Activated CD4-positive, alpha-beta memory T cell treated with anti-CD3 and anti-CD28 coated beads for 36 hours (primary cell): ENCODE data around the gene SOX30. TPM values are rescaled to one million over a fixed set of nuclear protein-coding genes. Genes with fewer than 3 reads are reported as not detected.

Source experiments
- CTCF ChIA-PET: fragments of 350-600 bp; sonication (Branson Sonifier 250); formaldehyde crosslinking; loops from one replicate; lab custom pipeline; 2021; ENCODE audit warnings: antibody characterized with exemption, inconsistent platforms; lab: Charles Lee
- POLR2A ChIA-PET: fragments of 350-600 bp; sonication (Branson Sonifier 250); formaldehyde crosslinking; loops from one replicate; lab custom pipeline; 2021; ENCODE audit warnings: antibody characterized with exemption; lab: Charles Lee
- DNase-seq: peaks from one replicate; pipeline ENCODE4 v3.0.0-alpha.2; 2020
- H3K27ac Mint-ChIP-seq: one replicate; pipeline ENCODE4 v1.8.0; 2021; ENCODE audit warnings: mixed read lengths
- H3K27me3 Mint-ChIP-seq: one replicate; pipeline ENCODE4 v1.8.0; 2021; ENCODE audit warnings: mixed read lengths
- H3K36me3 Mint-ChIP-seq: one replicate; pipeline ENCODE4 v1.8.0; 2021; ENCODE audit warnings: mixed read lengths
- H3K4me1 Mint-ChIP-seq: one replicate; pipeline ENCODE4 v1.8.0; 2021; ENCODE audit warnings: low read depth, mixed read lengths
- H3K4me3 Mint-ChIP-seq: one replicate; pipeline ENCODE4 v1.8.0; 2021; ENCODE audit warnings: mild to moderate bottlenecking, mixed read lengths
- H3K9me3 Mint-ChIP-seq: one replicate; pipeline ENCODE4 v1.8.0; 2021; ENCODE audit warnings: mixed read lengths
- intact Hi-C: fragments of 100-400 bp; cut with micrococcal nuclease; formaldehyde crosslinking; loops from one replicate; pipeline ENCODE4 v1.15.1; 2023
- total RNA-seq, 2 experiments: library from RNA; stranded (reverse); gene quantifications; one replicate each; pipeline ENCODE4 v1.2.3, GENCODE V29; 2021

Gene SOX30
- total RNA-seq, 2 experiments from 2014 or later = 0.65 to 0.93 TPM

DNA sequence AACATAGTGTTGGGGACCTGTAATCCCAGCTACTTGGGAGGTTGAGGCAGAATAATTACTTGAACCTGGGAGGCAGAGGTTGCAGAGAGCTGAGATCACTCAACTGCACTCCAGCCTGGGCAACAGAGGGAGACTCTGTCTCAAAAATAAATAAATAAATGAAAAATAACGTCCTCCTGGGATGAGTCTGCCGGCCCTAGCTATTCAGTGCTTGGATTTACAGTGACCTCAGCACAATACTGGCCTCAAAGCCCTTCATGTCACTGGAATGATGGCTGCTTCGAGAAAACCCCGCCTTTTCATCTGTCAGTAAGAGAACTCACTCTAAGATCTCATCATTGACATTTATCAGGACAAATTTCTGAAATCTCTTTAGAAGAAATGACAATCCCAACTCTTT lies 35.5 kb downstream of the SOX30 start:
- intact Hi-C loops = no loop called here

DNA sequence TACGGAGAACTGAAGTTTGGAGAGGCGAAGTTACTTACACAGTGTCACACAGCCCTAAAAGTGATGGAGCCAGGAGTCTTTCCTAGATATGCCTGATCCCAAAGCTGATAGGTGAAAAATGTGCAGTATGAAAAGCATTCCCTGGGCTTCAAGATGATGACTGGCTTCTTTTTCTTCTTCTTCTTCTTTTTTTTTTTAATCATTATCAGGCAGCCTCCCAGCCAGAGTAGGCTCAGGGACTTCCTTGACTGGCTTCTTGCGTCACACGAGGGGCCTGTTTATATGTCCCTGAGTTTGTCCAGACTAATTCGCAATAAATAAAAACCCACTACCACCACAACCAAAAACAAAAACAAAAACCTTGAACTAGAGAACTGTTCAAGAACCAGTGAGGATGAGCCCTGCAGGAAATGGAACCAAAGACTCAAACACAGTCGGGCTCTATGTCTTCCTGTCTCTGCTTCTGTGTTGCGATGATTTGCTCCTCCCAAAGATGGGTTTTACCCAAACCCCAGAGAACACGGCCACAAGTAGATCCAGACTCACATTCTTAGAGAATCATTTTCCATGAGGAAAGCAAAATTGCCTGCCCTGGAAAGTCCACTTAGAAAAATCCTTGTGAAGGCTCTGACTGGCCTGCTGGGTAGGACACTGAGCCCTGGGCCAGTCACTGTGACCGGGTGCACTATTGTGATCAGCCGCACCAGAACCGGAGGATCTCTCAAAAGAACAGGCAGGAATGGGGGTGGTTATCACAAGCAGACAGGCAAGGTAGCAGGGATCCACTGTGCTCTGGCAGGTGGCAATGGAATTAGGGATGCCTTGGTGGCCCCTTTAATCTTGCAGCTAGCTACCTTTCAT lies 38.6 kb downstream of the SOX30 start:
- Mint-ChIP-seq H3K9me3 (no peaks in the 10 kb centered on the region), H3K27me3 (no peaks in the 10 kb centered on the region), H3K36me3 (no peaks in the 10 kb centered on the region), H3K27ac (peak overlapping the region; percentile 90), H3K4me1 (peaks cover 48% of the 10 kb centered on the region), H3K4me3 (peak overlapping the region; percentile 71)
- intact Hi-C loops = no loop called here
- ChIA-PET POLR2A (interaction anchor here (0.7 to 1.2 kb wide), 5 partner anchors 10 to 68 kb away, joined by 3 to 5 read pairs (median 4); no protein-coding TSS in a partner anchor), CTCF (interaction anchor here (0.7 to 2.4 kb wide), 3 partner anchors 105 to 130 kb away, joined by 3 to 9 read pairs (median 5); partner anchors contain the start of gene LSM11)
- peak; percentile 34 for DNase-seq

More for the DNA sequence above, 35.5 kb downstream of the SOX30 start:
- CTCF ChIA-PET = no interaction called here
- POLR2A ChIA-PET = interaction anchor here (0.9 kb wide), 1 partner anchor 28 kb away, joined by 3 read pairs; no protein-coding TSS in a partner anchor
- H3K27ac Mint-ChIP-seq = no peak overlapping the region
- no peak for DNase-seq
- H3K9me3 Mint-ChIP-seq = peaks cover 4% of the 10 kb centered on the region
- H3K4me1 Mint-ChIP-seq = peaks cover 26% of the 10 kb centered on the region
- H3K27me3 Mint-ChIP-seq = no peaks in the 10 kb centered on the region
- no peaks in the 10 kb centered on the region for H3K36me3 Mint-ChIP-seq
- no peak overlapping the region for H3K4me3 Mint-ChIP-seq

DNA sequence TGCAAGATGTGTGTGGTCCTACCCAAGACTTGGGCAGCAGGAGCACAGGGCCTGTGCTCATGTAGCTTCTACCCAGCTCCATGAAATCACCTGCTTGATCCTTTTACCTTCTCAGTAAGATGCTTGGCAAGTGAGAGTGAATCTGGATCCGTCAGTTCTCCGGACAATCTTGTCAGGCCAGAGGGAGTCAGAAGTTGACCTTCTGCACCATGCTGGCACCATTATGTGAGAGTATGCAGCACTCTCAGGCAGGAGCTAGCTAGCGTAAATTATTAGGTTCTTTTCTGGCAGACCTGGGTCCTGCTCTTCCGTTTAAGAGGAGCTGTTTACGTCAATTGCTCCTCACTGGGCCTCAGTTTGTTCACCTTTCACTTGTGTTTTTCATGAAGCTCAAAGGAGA lies 39.7 kb downstream of the SOX30 start:
- ChIA-PET POLR2A (interaction anchor here (0.7 to 1.2 kb wide), 6 partner anchors 9 to 67 kb away, joined by 3 to 5 read pairs (median 4); no protein-coding TSS in a partner anchor), CTCF (interaction anchor here (1.1 to 2.4 kb wide), 2 partner anchors 106 to 131 kb away, joined by 5 to 9 read pairs; partner anchors contain the start of gene LSM11)
- Mint-ChIP-seq H3K4me3 (peak overlapping the region; percentile 71), H3K27me3 (no peaks in the 10 kb centered on the region), H3K9me3 (no peaks in the 10 kb centered on the region), H3K36me3 (peaks cover 2% of the 10 kb centered on the region), H3K27ac (peak overlapping the region; percentile 90), H3K4me1 (peaks cover 58% of the 10 kb centered on the region)
- intact Hi-C loops = no loop called here
- DNase-seq = no peak

DNA sequence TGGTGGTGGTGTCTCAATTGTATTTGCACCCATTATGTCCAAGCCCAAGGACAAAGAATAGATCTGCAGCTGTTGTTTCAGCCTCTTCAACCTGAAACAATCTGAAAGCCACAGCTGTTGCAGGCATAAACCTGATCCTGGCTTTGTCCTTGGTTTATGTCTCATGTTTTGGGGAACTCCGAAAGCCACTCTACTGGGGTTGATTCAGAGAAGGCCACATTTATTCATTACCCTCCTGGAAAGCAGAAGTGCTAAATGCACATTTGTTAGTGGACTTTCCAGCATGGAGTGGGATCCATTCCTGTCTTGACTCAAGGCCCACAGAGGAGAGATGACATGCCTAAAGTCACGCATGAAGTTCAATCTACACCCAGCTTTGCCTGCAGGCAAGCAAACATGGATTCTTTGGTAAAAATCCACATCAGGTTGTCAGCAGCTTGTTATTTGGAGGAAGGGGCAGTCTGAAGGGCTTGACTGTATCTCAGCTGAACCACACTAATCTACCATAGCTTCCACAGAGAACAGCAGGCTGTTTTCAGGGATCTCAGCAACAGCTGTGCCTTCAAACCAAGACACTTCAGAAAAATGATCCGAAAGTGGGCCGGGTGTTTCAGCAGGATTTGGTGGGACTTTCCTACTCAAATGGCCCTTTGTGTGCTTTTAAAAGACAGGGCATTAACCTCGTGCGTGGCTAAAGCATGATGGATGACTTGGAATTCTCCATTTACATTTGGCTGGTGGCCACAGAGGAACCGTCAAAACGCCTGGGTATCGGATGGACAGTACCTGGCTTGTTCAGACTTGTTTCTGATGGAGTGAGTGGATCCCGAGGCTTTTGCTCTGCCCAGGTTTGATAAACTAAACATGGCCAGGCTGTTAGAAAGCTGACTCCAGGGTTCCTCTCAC lies 40.4 kb downstream of the SOX30 start:
- Mint-ChIP-seq H3K27me3 (no peaks in the 10 kb centered on the region), H3K9me3 (no peaks in the 10 kb centered on the region), H3K4me3 (no peak overlapping the region), H3K27ac (peak overlapping the region; percentile 90), H3K36me3 (peaks cover 2% of the 10 kb centered on the region), H3K4me1 (peaks cover 66% of the 10 kb centered on the region)
- peak; percentile 37 for DNase-seq
- ChIA-PET POLR2A (interaction anchor here (1.2 to 1.3 kb wide), 4 partner anchors 12 to 42 kb away, joined by 3 to 5 read pairs (median 4); no protein-coding TSS in a partner anchor), CTCF (interaction anchor here (1.1 to 2.4 kb wide), 2 partner anchors 107 to 132 kb away, joined by 5 to 9 read pairs; partner anchors contain the start of gene LSM11)
- intact Hi-C loops = no loop called here

DNA sequence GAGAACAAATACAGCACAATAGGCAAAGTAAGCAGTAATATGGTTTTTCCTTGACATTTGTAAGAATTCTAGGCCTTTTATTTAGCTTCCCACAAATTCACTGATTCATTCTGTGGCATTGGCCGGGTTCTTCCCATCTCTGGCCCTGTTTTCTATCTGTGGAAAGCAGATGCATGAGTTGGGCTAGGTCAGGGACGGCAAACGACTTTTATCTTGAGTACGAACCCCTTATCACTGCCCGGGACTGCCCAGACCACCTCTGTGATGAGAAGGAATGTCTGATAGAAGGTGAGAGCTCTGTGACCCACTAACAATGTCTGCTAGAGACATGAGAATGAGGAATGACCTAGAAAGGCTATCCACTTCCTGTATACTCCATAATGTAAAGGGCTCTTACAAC lies 41.2 kb downstream of the SOX30 start:
- ChIA-PET CTCF (interaction anchor here (2.4 kb wide), 1 partner anchor 132 kb away, joined by 9 read pairs; the partner anchor contains the start of gene LSM11), POLR2A (interaction anchor here (1.1 to 1.3 kb wide), 2 partner anchors 15 to 71 kb away, joined by 4 read pairs; no protein-coding TSS in a partner anchor)
- Mint-ChIP-seq H3K27ac (no peak overlapping the region), H3K4me1 (peaks cover 73% of the 10 kb centered on the region), H3K27me3 (no peaks in the 10 kb centered on the region), H3K4me3 (no peak overlapping the region), H3K9me3 (no peaks in the 10 kb centered on the region), H3K36me3 (peaks cover 2% of the 10 kb centered on the region)
- intact Hi-C loops = no loop called here
- no peak for DNase-seq

GRCh38 chr5:157608972-157609565 lies 43.2 kb downstream of the SOX30 start:
- Mint-ChIP-seq H3K9me3 (no peaks in the 10 kb centered on the region), H3K4me1 (peaks cover 86% of the 10 kb centered on the region), H3K4me3 (no peak overlapping the region), H3K27me3 (no peaks in the 10 kb centered on the region), H3K27ac (no peak overlapping the region), H3K36me3 (peaks cover 2% of the 10 kb centered on the region)
- intact Hi-C loops = loop anchor here (10.0 kb wide), 1 partner anchor 684 kb away; no protein-coding TSS in a partner anchor
- POLR2A ChIA-PET = interaction anchor here (0.6 to 3.2 kb wide), 4 partner anchors 14 to 175 kb away, joined by 3 to 32 read pairs (median 8); partner anchors contain the start of gene ADAM19
- no peak for DNase-seq
- CTCF ChIA-PET = interaction anchor here (0.8 to 2.5 kb wide), 4 partner anchors 12 to 135 kb away, joined by 3 to 9 read pairs (median 6); partner anchors contain the start of gene LSM11

DNA sequence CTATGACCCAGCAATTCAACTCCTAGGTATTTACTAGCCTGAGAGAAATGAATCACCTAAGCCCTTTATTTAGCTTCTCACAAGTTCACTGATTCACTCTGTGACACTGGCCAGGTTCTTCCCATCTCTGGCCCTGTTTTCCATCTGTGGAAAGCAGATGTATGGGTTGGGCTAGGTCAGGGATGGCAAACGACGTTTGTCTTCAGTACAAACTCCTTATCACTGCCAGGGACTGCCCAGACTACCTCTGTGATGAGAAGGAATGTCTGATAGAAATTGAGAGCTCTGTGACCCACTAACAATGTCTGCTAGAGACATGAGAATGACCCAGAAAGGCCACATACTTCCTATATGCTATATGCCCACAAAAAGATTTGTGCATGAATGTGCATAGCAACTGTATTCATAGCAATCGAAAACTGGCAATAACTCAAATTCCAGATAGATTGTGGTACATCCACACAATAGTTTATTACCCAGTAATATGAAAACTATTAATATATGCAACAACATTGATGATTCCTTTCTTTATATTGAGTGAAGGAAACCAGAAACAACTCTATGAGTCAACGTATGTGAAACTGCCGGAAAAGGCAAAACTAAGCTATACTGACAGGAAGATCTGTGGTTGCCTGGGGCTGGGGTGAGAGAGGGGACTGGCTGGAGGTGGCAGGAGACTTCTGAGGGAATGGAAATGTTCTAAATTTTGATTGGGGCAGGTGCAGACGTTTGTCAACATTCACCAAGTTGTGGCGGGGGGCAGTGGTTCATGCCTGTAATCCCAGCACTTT lies 44.7 kb downstream of the SOX30 start:
- ChIA-PET CTCF (interaction anchor here (0.5 to 2.5 kb wide), 7 partner anchors 11 to 136 kb away, joined by 3 to 9 read pairs (median 4); partner anchors contain the start of gene LSM11), POLR2A (interaction anchor here (0.6 to 3.2 kb wide), 11 partner anchors 8 to 331 kb away, joined by 3 to 32 read pairs (median 4); partner anchors contain the start of gene ADAM19)
- no peaks in the 10 kb centered on the region for H3K9me3 Mint-ChIP-seq
- DNase-seq = peak; percentile 87
- no peaks in the 10 kb centered on the region for H3K27me3 Mint-ChIP-seq
- peak overlapping the region; percentile 97 for H3K27ac Mint-ChIP-seq
- H3K4me1 Mint-ChIP-seq = peaks cover 86% of the 10 kb centered on the region
- H3K4me3 Mint-ChIP-seq = peak overlapping the region; percentile 43
- peaks cover 2% of the 10 kb centered on the region for H3K36me3 Mint-ChIP-seq
- intact Hi-C loops = loop anchor here (1.0 to 10.0 kb wide), 4 partner anchors 8 to 683 kb away; no protein-coding TSS in a partner anchor

DNA sequence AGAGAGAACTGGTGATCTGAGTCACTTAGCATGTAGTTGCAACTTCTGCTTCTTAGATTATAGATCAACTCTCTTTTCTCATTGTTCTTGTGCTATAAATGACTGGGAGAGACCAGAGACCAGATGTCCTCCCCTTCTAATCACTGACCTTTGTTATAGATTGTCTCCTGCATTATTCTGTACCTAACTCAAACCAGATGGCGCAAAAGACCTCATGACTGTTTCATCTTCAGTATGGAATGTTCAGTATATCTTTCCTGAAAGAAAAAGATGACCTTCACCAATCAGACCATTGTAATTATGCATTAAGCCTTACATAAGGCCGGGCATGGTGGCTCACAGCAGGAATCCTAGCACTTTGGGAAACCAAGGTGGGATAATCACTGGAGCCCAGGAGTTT lies 46.2 kb downstream of the SOX30 start:
- H3K27me3 Mint-ChIP-seq = no peaks in the 10 kb centered on the region
- H3K27ac Mint-ChIP-seq = peak overlapping the region; percentile 83
- no peak for DNase-seq
- no peaks in the 10 kb centered on the region for H3K9me3 Mint-ChIP-seq
- POLR2A ChIA-PET = interaction anchor here (2.0 kb wide), 1 partner anchor 62 kb away, joined by 8 read pairs; no protein-coding TSS in a partner anchor
- intact Hi-C loops = loop anchor here (2.0 to 10.0 kb wide), 2 partner anchors 13 to 681 kb away; no protein-coding TSS in a partner anchor
- CTCF ChIA-PET = interaction anchor here (1.3 kb wide), 1 partner anchor 12 kb away, joined by 4 read pairs; no protein-coding TSS in a partner anchor
- peaks cover 2% of the 10 kb centered on the region for H3K36me3 Mint-ChIP-seq
- peaks cover 85% of the 10 kb centered on the region for H3K4me1 Mint-ChIP-seq
- H3K4me3 Mint-ChIP-seq = no peak overlapping the region

GRCh38 chr5:157603333-157604190 lies 48.7 kb downstream of the SOX30 start:
- no peaks in the 10 kb centered on the region for H3K27me3 Mint-ChIP-seq
- H3K9me3 Mint-ChIP-seq = no peaks in the 10 kb centered on the region
- peaks cover 2% of the 10 kb centered on the region for H3K36me3 Mint-ChIP-seq
- DNase-seq = peak; percentile 83
- POLR2A ChIA-PET = interaction anchor here (1.1 kb wide), 1 partner anchor 9 kb away, joined by 5 read pairs; no protein-coding TSS in a partner anchor
- intact Hi-C loops = loop anchor here (1.0 to 10.0 kb wide), 13 partner anchors 21 to 679 kb away; no protein-coding TSS in a partner anchor
- CTCF ChIA-PET = interaction anchor here (0.7 to 1.1 kb wide), 2 partner anchors 10 to 57 kb away, joined by 3 read pairs; no protein-coding TSS in a partner anchor
- H3K4me1 Mint-ChIP-seq = peaks cover 93% of the 10 kb centered on the region
- peak overlapping the region; percentile 18 for H3K4me3 Mint-ChIP-seq
- H3K27ac Mint-ChIP-seq = peak overlapping the region; percentile 90
